ENCODE measurements around the gene PFKFB2. TPM values are rescaled to one million over a fixed set of nuclear protein-coding genes. Genes with fewer than 3 reads are reported as not detected.
A peak's percentile ranks its signal among the peaks of the same experiment; 100 is the strongest.

PFKFB2 gene
- polyA plus RNA-seq, 1 donor (not counting 4 experiments of a cell fraction or from before 2014, with no cell fraction given): 12.2 TPM

DNA sequence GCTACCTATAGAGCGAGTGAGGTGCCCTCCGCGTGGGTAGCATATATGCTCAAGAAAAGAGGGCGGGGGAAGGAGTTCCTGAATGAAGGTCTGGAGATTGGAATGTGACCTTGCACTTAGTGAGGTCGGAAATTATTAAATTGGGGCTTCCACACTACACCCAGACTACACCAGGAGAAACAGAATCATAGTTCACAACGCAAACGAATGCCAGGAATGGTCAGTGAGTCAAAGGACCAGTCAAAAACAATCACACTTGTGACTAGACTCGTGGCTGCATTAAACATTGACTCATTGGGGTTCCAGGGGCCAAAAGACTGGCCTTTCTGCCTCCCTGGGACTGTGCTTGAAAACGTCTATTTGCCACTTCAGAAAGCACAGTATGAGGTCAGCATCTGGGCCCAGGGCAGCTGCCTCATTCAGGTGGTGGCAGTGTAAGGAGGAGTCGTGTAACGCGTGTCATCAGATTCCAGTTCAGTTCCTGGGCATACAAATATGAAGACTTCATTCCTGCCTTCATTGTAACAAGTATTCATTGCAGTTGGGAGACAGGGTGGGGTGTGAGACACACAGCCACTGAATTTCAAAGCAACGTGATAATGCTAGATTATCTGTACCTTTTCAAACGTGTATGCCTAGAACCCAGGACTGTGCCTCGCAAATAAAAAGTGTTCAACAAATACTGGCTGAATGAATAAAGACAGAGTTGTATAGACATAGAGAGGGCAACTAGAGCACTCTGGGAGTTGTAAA is 1.7 kb upstream of the PFKFB2 start, which contains the start of gene YOD1:
Gene YOD1, minus strand, starts transcription at position 18 of the 753 bp plus-strand sequence. CDS start 178 bp downstream, outside the sequence.
- H3K27ac ChIP-seq (ENCODE audit: control insufficient read depth, insufficient read depth, low read length): peak within 1 kb of the TSS; percentile 97
- peaks cover 52% of the 10 kb centered on the region for H3K4me1 ChIP-seq (ENCODE audit: control insufficient read depth, extremely low read depth, insufficient read depth, low read length)
- peak within 1 kb of the TSS; percentile 96 for H2AFZ ChIP-seq (ENCODE audit: control insufficient read depth, low read length)
- H3K9me3 ChIP-seq (ENCODE audit: control insufficient read depth, low read depth, low read length): no peaks in the 10 kb centered on the region
- peaks cover 44% of the 10 kb centered on the region for H3K79me2 ChIP-seq (ENCODE audit: control insufficient read depth, insufficient read depth, low read length)
- DNase-seq (ENCODE audit: low read depth, low spot score) (no peak), FAIRE-seq (no peak)
- H3K9me1 ChIP-seq (ENCODE audit: control insufficient read depth, extremely low read depth, insufficient read depth, low read length): no peaks in the 10 kb centered on the region
- dilution Hi-C loops (cut with MboI; ENCODE audit: extremely low pct_ligation_motif_present, low sequenced_read_pairs): no loop called here
- peak within 1 kb of the TSS; percentile 90 to 100 (median 97) for H3K4me3 ChIP-seq (ENCODE audit: control insufficient read depth in 2 of 3, extremely low read depth in 1 of 3, insufficient read depth in 2 of 3, low read depth in 1 of 3, low read length in 3 of 3)
- H3K36me3 ChIP-seq (ENCODE audit: control insufficient read depth in 2 of 2, extremely low read depth in 1 of 2, insufficient read depth in 2 of 2, low read length in 2 of 2): peaks cover 5 to 18% of the 10 kb centered on the region in 2 experiments
- H3K27me3 ChIP-seq (ENCODE audit: control insufficient read depth, extremely low read depth, insufficient read depth, low read length): no peaks in the 10 kb centered on the region
- H3K4me2 ChIP-seq (ENCODE audit: control insufficient read depth, extremely low read depth, insufficient read depth, low read depth, low read length): peak within 1 kb of the TSS; percentile 99
- peak within 1 kb of the TSS; percentile 99 for H3K9ac ChIP-seq (ENCODE audit: control insufficient read depth, extremely low read depth, insufficient read depth, low read length)
- no peak for TF ChIP-seq EZH2 (IDR thresholded peaks at IDR 0.05; ENCODE audit: low read length)
- TF ChIP-seq, protein P1, sequence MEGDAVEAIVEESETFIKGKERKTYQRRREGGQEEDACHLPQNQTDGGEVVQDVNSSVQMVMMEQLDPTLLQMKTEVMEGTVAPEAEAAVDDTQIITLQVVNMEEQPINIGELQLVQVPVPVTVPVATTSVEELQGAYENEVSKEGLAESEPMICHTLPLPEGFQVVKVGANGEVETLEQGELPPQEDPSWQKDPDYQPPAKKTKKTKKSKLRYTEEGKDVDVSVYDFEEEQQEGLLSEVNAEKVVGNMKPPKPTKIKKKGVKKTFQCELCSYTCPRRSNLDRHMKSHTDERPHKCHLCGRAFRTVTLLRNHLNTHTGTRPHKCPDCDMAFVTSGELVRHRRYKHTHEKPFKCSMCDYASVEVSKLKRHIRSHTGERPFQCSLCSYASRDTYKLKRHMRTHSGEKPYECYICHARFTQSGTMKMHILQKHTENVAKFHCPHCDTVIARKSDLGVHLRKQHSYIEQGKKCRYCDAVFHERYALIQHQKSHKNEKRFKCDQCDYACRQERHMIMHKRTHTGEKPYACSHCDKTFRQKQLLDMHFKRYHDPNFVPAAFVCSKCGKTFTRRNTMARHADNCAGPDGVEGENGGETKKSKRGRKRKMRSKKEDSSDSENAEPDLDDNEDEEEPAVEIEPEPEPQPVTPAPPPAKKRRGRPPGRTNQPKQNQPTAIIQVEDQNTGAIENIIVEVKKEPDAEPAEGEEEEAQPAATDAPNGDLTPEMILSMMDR (optimal IDR thresholded peaks at IDR 0.05 in 1 of 3, IDR thresholded peaks at IDR 0.05 in 1 of 3, conservative IDR thresholded peaks at IDR 0.05 in 1 of 3; ENCODE audit: extremely low read depth in 1 of 3, insufficient read depth in 2 of 3, low read length in 3 of 3): no peak
- H4K20me1 ChIP-seq (ENCODE audit: control insufficient read depth, extremely low read depth, insufficient read depth, low read length): no peaks in the 10 kb centered on the region

DNA sequence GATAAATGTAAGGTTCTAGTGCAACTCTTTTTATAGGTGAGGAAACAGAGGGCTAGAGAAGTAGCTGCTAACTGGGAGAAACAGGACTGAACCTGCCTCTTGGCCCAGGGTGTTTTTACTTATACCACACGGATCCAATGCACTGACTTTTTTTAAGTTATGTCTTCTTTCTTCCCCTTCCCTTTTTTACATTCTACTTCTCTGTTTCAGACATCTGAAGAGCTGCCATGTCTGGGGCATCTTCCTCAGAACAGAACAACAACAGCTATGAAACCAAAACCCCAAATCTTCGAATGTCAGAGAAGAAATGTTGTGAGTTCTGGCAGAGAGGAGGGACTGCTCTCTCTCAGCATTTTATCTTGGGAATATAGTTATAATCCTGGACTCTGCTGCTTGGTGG is 1.4 kb downstream of the PFKFB2 start:
- Histone ChIP-seq H3K4me2 (ENCODE audit: control insufficient read depth, extremely low read depth, insufficient read depth, low read depth, low read length) (peak overlapping the region; percentile 94), H3K27ac (ENCODE audit: control insufficient read depth, insufficient read depth, low read length) (no peak overlapping the region)
- FAIRE-seq: no peak

More for the DNA sequence above, 1.4 kb downstream of the PFKFB2 start:
- Histone ChIP-seq H3K4me3 (ENCODE audit: control insufficient read depth in 2 of 3, extremely low read depth in 1 of 3, insufficient read depth in 2 of 3, low read depth in 1 of 3, low read length in 3 of 3) (no peak overlapping the region), H3K9ac (ENCODE audit: control insufficient read depth, extremely low read depth, insufficient read depth, low read length) (no peak overlapping the region), H4K20me1 (ENCODE audit: control insufficient read depth, extremely low read depth, insufficient read depth, low read length) (no peaks in the 10 kb centered on the region), H3K9me1 (ENCODE audit: control insufficient read depth, extremely low read depth, insufficient read depth, low read length) (no peaks in the 10 kb centered on the region), H2AFZ (ENCODE audit: control insufficient read depth, low read length) (no peak overlapping the region), H3K9me3 (ENCODE audit: control insufficient read depth, low read depth, low read length) (no peaks in the 10 kb centered on the region), H3K79me2 (ENCODE audit: control insufficient read depth, insufficient read depth, low read length) (peaks cover 13% of the 10 kb centered on the region), H3K4me1 (ENCODE audit: control insufficient read depth, extremely low read depth, insufficient read depth, low read length) (peaks cover 29% of the 10 kb centered on the region), H3K36me3 (ENCODE audit: control insufficient read depth in 2 of 2, extremely low read depth in 1 of 2, insufficient read depth in 2 of 2, low read length in 2 of 2) (peaks cover 1 to 2% of the 10 kb centered on the region in 2 experiments), H3K27me3 (ENCODE audit: control insufficient read depth, extremely low read depth, insufficient read depth, low read length) (no peaks in the 10 kb centered on the region)
- dilution Hi-C loops (cut with MboI; ENCODE audit: extremely low pct_ligation_motif_present, low sequenced_read_pairs): no loop called here
- DNase-seq (ENCODE audit: low read depth, low spot score): no peak
- TF ChIP-seq, protein P1 (optimal IDR thresholded peaks at IDR 0.05 in 1 of 3, IDR thresholded peaks at IDR 0.05 in 1 of 3, conservative IDR thresholded peaks at IDR 0.05 in 1 of 3; ENCODE audit: extremely low read depth in 1 of 3, insufficient read depth in 2 of 3, low read length in 3 of 3): no peak
- TF ChIP-seq EZH2 (IDR thresholded peaks at IDR 0.05; ENCODE audit: low read length): no peak
